CD14-positive monocyte (primary cell): ENCODE results near the gene SPINK6. TPM values are rescaled to one million over a fixed set of nuclear protein-coding genes. Genes with fewer than 3 reads are reported as not detected.

Experiments used
- DNase-seq, 3 donors: peaks; one replicate each; pipeline ENCODE4 v3.0.0-alpha.2; 2011 to 2022
- H2AFZ ChIP-seq: 2 replicates; pipeline ENCODE4 v1.6.0; 2012; ENCODE audit warnings: mild to moderate bottlenecking, low read depth, low read length, inconsistent platforms; ENCODE audit not compliant: insufficient read depth, poor library complexity, severe bottlenecking
- H3K27ac ChIP-seq, 2 donors: 1 replicate in 1 of 2; 2 replicates in 1 of 2; pipeline ENCODE4 v1.5.1; 2012 to 2013; ENCODE audit warnings: low read length in 2 of 2, control low read depth in 1 of 2, inconsistent platforms in 1 of 2, low read depth in 1 of 2, mild to moderate bottlenecking in 1 of 2
- H3K27me3 ChIP-seq, 2 donors: one replicate each; pipeline versions ENCODE4 v1.6.0 to v1.6.1; 2011 to 2013; ENCODE audit warnings: low read length in 2 of 2; ENCODE audit not compliant: control insufficient read depth in 2 of 2, insufficient read depth in 2 of 2
- H3K36me3 ChIP-seq, 2 donors: replicated peaks in 1 of 2; 1 replicate in 1 of 2; 2 replicates in 1 of 2; pipeline versions ENCODE4 v1.5.1 to v1.6.1; 2012 to 2013; ENCODE audit warnings: low read length in 2 of 2, control low read depth in 1 of 2, inconsistent platforms in 1 of 2, mild to moderate bottlenecking in 1 of 2; ENCODE audit not compliant: insufficient read depth in 2 of 2, control insufficient read depth in 1 of 2
- H3K4me1 ChIP-seq, 2 donors: 1 replicate in 1 of 2; 2 replicates in 1 of 2; pipeline versions ENCODE4 v1.5.1 to v1.6.1; 2012 to 2013; ENCODE audit warnings: low read length in 2 of 2, control low read depth in 1 of 2, inconsistent platforms in 1 of 2, mild to moderate bottlenecking in 1 of 2, moderate library complexity in 1 of 2; ENCODE audit not compliant: insufficient read depth in 2 of 2, control insufficient read depth in 1 of 2
- H3K4me2 ChIP-seq: replicated peaks from 2 replicates; pipeline ENCODE3; 2012; ENCODE audit warnings: low read length, moderate library complexity, mild to moderate bottlenecking; ENCODE audit not compliant: poor library complexity, severe bottlenecking; ENCODE audit errors: extremely low read depth
- H3K4me3 ChIP-seq, 3 experiments: fragments of 200-600 bp in 1 of 3; sonication (generic) in 1 of 3; replicated peaks in 1 of 3; 1 replicate in 2 of 3; 2 replicates in 1 of 3; pipeline ENCODE4 v1.5.1; 2011 to 2013; ENCODE audit warnings: low read length in 3 of 3, mild to moderate bottlenecking in 3 of 3, control low read depth in 2 of 3, low read depth in 2 of 3, inconsistent platforms in 1 of 3, moderate library complexity in 1 of 3
- H3K79me2 ChIP-seq: 2 replicates; pipeline ENCODE4 v1.6.0; 2012; ENCODE audit warnings: mild to moderate bottlenecking, control low read depth, inconsistent platforms, low read length, moderate library complexity; ENCODE audit not compliant: insufficient read depth
- H3K9ac ChIP-seq: 2 replicates; pipeline ENCODE4 v1.6.0; 2017; ENCODE audit warnings: low read length, mild to moderate bottlenecking; ENCODE audit not compliant: insufficient read depth, poor library complexity, severe bottlenecking
- H3K9me3 ChIP-seq, 2 donors: replicated peaks in 1 of 2; 1 replicate in 1 of 2; 2 replicates in 1 of 2; pipeline versions ENCODE4 v1.5.1 to v1.6.1; 2012 to 2013; ENCODE audit warnings: low read length in 2 of 2, control low read depth in 1 of 2; ENCODE audit not compliant: control insufficient read depth in 1 of 2, insufficient read depth in 1 of 2
- H4K20me1 ChIP-seq: 2 replicates; pipeline ENCODE4 v1.6.0; 2012; ENCODE audit warnings: mild to moderate bottlenecking, low read length, control low read depth, moderate library complexity; ENCODE audit not compliant: insufficient read depth
- H3K27ac Mint-ChIP-seq, 7 donors: one replicate each; pipeline ENCODE4 v1.8.0; 2020; ENCODE audit warnings: mild to moderate bottlenecking in 7 of 7, mixed read lengths in 7 of 7, moderate library complexity in 6 of 7, inconsistent platforms in 2 of 7
- H3K27me3 Mint-ChIP-seq, 3 donors: one replicate each; pipeline ENCODE4 v1.8.0; 2021 to 2022; ENCODE audit warnings: low read depth in 3 of 3, mild to moderate bottlenecking in 3 of 3, mixed read lengths in 3 of 3, moderate library complexity in 3 of 3, inconsistent platforms in 1 of 3
- H3K36me3 Mint-ChIP-seq, 2 donors: one replicate each; pipeline ENCODE4 v1.8.0; 2020; ENCODE audit warnings: mixed read lengths in 2 of 2, inconsistent platforms in 1 of 2, mild to moderate bottlenecking in 1 of 2
- H3K4me1 Mint-ChIP-seq: one replicate; pipeline ENCODE4 v1.8.0; 2020; ENCODE audit warnings: mild to moderate bottlenecking, mixed read lengths
- H3K4me3 Mint-ChIP-seq, 2 donors: one replicate each; pipeline ENCODE4 v1.8.0; 2020; ENCODE audit warnings: mild to moderate bottlenecking in 2 of 2, mixed read lengths in 2 of 2, moderate library complexity in 1 of 2
- H3K9me3 Mint-ChIP-seq, 7 donors: one replicate each; pipeline ENCODE4 v1.8.0; 2020 to 2022; ENCODE audit warnings: mixed read lengths in 7 of 7, mild to moderate bottlenecking in 6 of 7, moderate library complexity in 6 of 7, inconsistent platforms in 2 of 7
- WGBS: methylation state at CpG from one replicate; pipeline ENCODE4 v1.1.5; 2013; ENCODE audit warnings: missing lambda C conversion rate; ENCODE audit not compliant: insufficient coverage; 5-methylcytosine and 5-hydroxymethylcytosine counted together
- intact Hi-C, 2 donors: fragments of 100-400 bp; cut with micrococcal nuclease; formaldehyde crosslinking; loops; one replicate each; pipeline versions ENCODE4 v1.15.0 to v1.15.1; 2023
- polyA plus RNA-seq, 3 donors: library from polyadenylated mRNA; depleted of rRNA in 1 of 3; unstranded in 2 of 3; stranded (reverse) in 1 of 3; fragments of 300-500 nt in 2 of 3; fragments of >200 nt in 1 of 3; fragmentation: Illumina TruSeq in 2 of 3; gene quantifications; 1 replicate in 2 of 3; 2 replicates in 1 of 3; pipeline ENCODE4 v1.2.3, GENCODE V29; 2012 to 2021
- TF ChIP-seq, protein P1 (sequence below): fragments of 200-600 bp; IDR thresholded peaks from one replicate; pipeline ENCODE4 v1.8.0; 2022; ENCODE audit warnings: antibody characterized with exemption, mild to moderate bottlenecking

Gene SPINK6
- polyA plus RNA-seq, 3 donors: not detected

DNA sequence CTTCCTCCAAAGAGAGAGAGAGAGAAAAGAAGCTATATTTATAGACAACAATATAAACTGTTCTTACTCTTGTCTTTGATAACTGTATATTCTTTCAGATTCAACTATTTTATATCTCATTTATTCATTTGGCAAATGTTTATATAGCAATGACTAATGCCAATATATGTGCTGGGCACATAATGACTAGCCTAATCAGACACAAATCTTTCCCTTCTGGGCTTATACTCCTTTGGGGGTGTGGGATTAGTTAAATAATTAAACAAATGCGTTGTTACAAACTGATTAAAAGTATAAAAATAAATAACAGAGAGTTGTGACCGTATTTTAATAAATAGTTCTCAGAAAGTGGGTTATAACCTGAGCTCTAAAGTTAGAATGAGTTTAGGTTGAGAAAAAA lies 30.5 kb upstream of the SPINK6 start:
- Histone ChIP-seq H3K27me3 (no peaks in the 10 kb centered on the region), H3K27ac (no peak overlapping the region), H2AFZ (no peak overlapping the region), H3K9me3 (no peaks in the 10 kb centered on the region), H3K36me3 (no peaks in the 10 kb centered on the region), H3K4me3 (no peak overlapping the region), H3K9ac (no peak overlapping the region), H3K79me2 (no peaks in the 10 kb centered on the region), H3K4me1 (no peaks in the 10 kb centered on the region), H3K4me2 (no peak overlapping the region), H4K20me1 (no peaks in the 10 kb centered on the region)
- Mint-ChIP-seq H3K36me3 (no peaks in the 10 kb centered on the region), H3K4me1 (peaks cover 2% of the 10 kb centered on the region), H3K9me3 (no peaks in the 10 kb centered on the region), H3K27ac (no peak overlapping the region), H3K4me3 (no peak overlapping the region), H3K27me3 (peaks cover 1 to 8% (median 6%) of the 10 kb centered on the region in 3 donors)
- intact Hi-C loops: loop anchor here in 1 of 2 donors (10.0 kb wide), 1 partner anchor 202 kb away; no protein-coding TSS in a partner anchor
- no peak for DNase-seq
- TF ChIP-seq, protein P1, sequence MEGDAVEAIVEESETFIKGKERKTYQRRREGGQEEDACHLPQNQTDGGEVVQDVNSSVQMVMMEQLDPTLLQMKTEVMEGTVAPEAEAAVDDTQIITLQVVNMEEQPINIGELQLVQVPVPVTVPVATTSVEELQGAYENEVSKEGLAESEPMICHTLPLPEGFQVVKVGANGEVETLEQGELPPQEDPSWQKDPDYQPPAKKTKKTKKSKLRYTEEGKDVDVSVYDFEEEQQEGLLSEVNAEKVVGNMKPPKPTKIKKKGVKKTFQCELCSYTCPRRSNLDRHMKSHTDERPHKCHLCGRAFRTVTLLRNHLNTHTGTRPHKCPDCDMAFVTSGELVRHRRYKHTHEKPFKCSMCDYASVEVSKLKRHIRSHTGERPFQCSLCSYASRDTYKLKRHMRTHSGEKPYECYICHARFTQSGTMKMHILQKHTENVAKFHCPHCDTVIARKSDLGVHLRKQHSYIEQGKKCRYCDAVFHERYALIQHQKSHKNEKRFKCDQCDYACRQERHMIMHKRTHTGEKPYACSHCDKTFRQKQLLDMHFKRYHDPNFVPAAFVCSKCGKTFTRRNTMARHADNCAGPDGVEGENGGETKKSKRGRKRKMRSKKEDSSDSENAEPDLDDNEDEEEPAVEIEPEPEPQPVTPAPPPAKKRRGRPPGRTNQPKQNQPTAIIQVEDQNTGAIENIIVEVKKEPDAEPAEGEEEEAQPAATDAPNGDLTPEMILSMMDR: no peak
- WGBS: no CpG with 5 or more reads among the region's 2 CpGs

DNA sequence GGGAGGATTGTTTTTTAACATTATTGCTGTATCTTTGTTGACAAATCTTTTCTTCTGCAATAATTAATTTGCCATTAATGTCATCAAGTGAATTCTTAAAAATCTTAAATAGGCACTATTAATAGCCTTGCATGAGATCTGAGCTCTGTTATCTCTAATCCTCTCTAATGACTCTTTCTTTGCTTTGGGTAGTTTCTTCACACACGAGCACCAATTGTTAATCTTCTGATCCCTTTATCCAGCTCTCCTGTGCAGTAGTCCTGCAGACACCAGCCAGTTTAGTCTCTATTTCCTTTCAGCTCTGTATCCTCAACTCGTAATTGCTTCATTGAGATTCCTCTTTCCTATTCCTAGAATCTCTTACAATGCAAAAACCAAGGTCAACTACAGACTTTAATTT lies 26.4 kb upstream of the SPINK6 start:
- TF ChIP-seq, protein P1: no peak
- H3K4me3 ChIP-seq: no peak overlapping the region
- no peaks in the 10 kb centered on the region for H3K27me3 ChIP-seq
- H3K36me3 ChIP-seq: no peaks in the 10 kb centered on the region
- H3K27me3 Mint-ChIP-seq: peaks cover 1 to 8% (median 6%) of the 10 kb centered on the region in 3 donors
- 86% methylated on average over 2 of the region's 2 CpGs for WGBS
- intact Hi-C loops: loop anchor here (5.0 to 10.0 kb wide), 3 partner anchors 198 to 556 kb away; no protein-coding TSS in a partner anchor
- no peaks in the 10 kb centered on the region for H4K20me1 ChIP-seq
- H3K4me1 ChIP-seq: no peaks in the 10 kb centered on the region
- DNase-seq: no peak
- H2AFZ ChIP-seq: no peak overlapping the region
- H3K27ac Mint-ChIP-seq: no peak overlapping the region
- no peak overlapping the region for H3K27ac ChIP-seq
- no peaks in the 10 kb centered on the region for H3K9me3 Mint-ChIP-seq
- H3K9me3 ChIP-seq: no peaks in the 10 kb centered on the region
- peaks cover 2% of the 10 kb centered on the region for H3K4me1 Mint-ChIP-seq
- no peak overlapping the region for H3K9ac ChIP-seq
- no peaks in the 10 kb centered on the region for H3K79me2 ChIP-seq
- no peak overlapping the region for H3K4me3 Mint-ChIP-seq
- no peak overlapping the region for H3K4me2 ChIP-seq
- H3K36me3 Mint-ChIP-seq: no peaks in the 10 kb centered on the region
